Raji (cell line): ENCODE measurements around the gene ADAMTSL4.

Experiments
- POLR2A ChIP-seq: IDR thresholded peaks from 2 replicates; pipeline ENCODE4 v1.6.1; 2011; ENCODE audit warnings: low read depth, low read length, control low read depth; ENCODE audit not compliant: insufficient read depth

Gene ADAMTSL4

DNA sequence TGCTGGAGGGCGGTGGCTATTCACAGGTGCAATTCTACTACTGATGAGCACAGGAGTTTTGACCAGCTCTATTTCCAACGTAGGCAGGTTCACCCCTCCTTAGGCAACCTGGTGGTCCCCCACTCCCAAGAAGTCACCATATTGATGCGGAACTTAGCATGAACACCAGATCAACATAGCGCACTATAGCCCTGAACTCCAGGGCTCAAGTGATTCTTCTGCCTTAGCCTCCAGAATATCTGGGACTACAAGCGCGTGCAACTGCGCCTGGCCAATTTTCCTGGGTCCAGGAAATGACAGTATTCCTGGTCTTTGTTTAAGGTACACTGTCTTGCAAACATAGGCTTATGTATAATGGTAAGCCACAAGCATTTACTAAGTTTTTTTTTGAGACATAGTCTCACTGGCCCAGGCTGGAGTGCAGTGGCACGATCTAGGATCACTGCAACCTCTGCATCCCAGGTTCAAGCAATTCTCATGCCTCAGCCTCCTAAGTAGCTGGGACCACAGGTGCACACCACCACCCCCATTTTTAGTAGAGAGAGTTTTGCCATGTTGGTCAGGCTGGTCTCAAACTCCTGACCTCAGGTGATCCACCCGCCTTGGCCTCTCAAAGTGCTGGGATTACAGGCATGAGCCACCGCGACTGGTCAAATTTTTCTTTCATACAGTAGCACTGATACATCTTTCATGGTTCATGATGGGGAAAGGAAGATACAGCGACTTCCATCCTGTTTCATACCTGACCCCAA, 17.6 kb downstream of the ADAMTSL4 start:
- TF ChIP-seq POLR2A: no peak

DNA sequence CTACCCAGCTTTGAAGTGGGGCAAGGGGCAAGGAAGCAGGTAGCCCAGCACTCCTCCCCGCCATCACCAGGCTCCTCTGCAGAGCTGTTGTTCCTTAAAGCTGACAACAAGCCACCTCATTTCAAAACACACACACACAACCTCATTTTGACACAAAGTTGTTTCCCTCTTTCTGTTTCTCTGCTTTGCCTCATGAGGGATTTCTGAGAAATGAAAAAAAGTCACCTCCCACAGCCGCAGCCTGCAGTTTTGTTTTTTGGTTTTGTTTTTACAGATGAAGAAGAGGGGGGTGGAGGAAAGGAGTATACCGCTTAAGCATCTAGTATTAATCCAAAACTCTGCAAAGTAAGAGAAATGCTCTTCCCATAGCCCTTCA, 18.1 kb downstream of the ADAMTSL4 start:
- peak; percentile 27; the same call in 1 of the 2 replicates for TF ChIP-seq POLR2A

DNA sequence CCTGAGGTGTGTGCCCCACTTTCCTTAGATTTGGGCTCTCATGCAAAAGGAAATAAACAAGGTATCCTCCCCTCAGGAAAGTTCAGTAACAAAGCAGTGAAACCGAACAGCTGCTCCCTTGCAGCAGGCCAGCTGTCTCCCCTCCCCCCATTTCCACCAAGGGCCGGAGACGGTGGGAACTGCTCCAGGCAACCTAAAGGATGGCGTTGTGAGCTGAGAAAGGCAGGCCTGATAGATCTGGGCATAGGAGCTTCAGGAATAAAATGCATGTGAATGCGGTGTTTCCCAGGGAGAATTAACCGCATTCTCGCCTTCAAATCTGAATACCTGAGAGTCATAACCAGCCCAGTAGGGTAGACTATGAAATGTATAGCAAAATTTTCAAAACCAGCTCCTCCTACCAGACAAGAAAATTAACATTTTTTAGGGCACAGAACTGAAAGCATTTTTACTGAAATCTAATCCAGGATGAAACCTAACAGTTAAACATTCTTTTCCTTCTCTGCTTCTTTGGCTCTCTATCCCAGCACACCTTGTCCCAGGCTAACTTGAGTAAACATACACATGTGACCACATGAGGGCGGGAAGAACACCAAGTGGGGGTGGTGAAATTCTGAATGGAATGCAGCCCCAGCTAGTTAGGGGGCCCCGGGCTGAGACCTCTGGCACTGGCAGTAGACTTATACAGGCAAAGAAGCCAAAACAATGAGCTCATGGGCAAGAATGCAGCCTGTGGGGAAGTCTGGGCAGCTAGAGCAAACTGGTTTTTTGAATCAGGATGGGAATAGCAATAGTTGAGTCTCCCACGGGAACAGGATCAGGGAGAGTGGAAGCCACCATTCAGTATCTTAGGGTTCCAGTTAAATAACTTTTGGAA, 18.7 kb downstream of the ADAMTSL4 start:
- no peak for TF ChIP-seq POLR2A

DNA sequence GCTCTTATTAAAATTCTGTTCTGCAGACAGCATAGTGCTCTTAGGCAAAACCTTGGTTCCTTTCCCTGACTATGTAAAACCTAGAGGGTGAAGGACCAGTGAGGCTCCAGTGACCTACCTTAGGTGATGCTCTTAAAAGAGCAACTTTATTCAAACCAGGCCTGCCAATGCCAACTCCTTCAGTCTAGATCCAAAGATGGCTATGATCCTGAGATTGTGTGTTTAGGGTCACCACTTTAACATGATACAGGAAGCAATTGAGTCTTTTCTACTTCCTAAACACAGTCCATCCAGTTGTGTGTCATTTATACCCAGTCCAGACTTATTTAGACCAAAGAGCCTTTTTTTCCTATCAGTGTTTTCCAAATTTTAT, 19.4 kb downstream of the ADAMTSL4 start:
- TF ChIP-seq POLR2A: no peak

DNA sequence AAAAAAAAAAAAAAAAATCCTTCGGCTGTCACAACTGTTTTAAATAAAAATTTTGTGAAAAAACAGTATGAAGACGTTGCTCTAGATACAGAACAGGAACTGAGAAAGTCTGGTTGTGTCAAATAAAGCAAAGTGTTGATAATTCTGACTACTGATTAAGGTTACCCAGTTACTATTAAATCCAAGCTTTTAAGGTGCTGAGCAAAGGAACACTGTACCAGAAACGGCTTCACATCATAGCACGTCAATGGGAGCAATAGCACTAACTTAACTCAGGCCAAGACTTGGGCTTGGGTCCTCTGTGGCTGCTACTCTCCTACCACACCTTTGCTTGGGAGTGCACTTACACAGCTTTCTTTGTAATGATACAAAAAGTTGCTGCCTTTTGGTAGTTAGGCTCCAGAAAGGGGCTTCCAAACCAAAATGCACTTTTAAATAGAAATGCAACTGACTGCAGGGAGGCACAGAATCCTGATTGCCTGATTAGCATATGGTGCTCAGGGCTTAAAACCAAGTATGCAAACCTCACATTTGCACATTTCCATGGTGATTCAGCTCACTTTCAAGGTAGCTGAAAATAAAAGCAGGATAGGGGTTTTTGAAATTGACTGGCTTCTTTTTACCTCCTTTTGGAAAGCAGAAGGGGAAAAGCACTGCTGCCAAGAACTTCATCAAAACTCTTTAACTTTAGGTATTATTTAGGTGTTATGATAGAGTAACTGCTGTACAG, 23.9 kb downstream of the ADAMTSL4 start:
- TF ChIP-seq POLR2A: 0 out of 2 replicates have a peak, but pooled peaks have one; percentile 18

DNA sequence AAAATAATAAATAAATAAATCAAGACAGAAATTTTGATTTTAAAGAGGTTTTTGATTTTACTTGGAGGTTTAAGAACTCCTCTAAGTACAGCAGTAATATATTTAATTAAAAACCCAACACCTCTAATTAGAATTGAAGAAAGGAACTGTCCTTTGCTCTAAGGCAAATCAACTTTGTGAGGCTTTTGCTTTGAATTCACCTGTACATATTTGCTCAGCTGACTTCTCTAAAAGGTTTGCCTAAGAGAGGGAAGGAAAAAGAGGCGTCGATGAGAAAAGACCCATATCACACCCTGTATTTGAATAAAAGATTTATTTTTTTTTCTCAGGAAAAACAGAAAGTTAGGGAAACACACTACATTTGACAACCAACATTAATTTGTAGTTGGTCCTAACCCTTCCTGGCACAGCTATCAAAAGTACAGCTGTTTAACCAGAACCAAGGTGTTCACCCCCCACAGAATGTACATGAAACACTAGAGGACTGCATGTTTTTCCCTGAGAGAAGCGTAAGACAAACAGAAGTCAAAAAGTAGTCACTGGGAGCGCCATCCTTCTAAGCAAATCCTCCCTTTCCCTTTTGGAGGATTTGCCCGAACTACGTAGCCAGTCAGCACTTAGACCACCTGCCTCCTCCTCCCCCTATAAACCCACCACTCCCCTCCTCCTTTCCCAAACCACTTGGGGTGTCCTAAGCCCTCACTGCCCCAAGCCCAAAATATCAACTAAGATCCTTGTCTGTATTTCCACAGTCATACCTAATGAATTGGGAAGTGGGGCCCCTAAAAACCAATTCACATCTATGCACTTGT, 25.3 kb downstream of the ADAMTSL4 start:
- no peak for TF ChIP-seq POLR2A

DNA sequence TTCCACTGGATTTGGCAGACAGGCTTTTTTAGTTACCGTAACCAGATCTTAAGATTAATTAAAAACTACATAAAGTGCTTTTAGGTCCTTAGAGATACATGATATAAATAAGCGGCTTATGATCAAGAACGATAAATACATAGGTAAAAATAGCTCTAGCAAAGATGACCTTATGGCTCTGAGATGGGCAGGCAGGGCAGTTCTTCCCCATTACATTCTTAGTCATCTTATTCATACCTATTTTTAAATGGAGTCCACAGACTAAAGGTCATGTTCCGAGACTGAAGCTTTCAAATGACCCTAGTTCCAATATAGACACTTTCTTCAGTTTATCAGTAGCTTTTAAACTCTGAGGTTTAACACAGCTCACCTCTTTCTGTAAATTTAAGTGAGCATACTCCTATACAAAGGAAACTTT, 25.9 kb downstream of the ADAMTSL4 start:
- TF ChIP-seq POLR2A: no peak

DNA sequence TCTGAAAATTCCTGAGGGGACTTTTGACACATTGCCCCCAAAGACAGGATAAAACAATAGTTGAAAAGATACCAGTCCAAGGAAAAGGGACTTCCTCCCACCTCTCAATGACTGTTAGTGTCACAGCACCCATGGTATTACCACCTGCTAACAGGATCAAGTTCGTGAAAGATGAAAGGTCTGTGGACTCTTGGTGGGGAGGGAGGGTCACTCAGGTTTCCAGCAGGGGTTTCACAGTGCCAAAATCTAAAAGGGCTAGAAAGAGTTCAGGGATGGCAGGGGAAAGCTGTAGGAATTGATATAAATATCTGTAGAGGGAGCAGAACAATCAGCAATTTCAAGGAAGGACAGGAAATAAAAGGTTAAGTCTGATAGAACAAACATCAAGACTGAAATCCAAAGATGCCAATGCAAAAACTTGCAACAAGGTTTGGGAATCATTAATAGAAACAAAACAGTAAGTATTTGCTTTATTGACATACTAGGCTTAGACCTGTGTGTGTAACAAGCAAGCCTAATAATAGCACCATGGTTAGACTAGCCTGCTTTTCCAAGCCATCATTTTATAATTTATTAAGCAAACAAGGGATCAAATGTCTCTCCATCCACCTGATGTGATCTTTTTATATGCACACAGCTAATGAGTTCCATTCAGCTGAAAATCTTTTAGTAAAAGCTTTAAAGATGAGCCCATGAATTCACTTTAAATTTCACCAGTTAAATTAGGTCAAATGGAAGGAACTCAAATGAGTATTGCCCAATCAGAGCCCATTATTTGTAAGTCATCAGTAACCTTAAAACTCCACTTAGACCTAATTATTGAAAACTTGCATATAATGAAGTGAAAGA, 26.5 kb downstream of the ADAMTSL4 start:
- TF ChIP-seq POLR2A: no peak

DNA sequence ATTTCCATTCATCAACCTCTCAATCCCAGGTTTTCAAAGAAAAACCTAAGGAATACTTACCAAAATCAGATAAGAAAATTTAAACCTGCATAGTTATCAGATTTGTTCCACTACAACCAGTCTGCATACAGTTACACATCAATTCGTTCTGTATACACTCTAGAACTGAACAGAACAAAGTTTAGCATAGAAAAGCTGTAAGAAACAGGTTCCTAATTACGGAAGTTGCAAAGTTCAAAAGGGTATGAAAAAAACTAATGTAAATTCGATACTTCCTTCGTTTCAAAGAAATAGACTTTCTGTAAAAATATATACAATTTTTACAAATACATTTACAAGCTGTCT, 27.1 kb downstream of the ADAMTSL4 start:
- TF ChIP-seq POLR2A: no peak

DNA sequence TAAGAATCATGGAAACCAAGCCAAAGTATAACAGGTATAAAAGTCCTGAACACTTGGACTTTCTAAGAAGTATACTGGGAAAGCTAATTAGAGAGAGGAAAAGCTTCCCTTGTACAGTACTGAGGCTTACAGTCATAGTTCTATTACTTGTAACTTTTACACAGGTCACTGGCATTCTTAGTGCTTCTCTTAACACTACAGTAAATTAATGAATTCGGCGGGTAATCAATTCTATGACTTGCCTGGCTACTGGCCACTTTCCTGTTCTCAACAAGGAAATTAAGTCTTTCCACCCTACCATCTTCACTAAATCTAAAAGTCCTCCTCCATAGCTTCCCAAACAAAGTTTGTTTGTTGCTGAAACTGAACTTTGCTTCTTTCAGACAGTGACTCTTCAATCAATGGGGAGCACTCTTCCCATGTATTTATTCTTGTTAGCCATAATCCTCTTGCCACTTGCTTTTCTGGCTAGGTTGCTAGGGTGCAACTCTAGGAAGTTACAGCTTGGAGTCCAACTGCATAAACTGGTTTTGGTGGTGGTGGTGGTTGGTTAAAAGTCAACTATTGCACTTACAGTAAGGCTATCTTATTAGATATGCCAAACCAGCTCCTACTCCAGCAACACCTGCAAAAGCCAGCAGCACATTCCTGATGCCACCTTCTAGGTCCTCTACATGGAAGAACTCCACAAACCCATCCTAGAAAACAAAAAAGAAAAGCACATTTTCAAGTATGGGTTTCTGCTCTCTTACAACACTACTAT, 27.8 kb downstream of the ADAMTSL4 start:
- no peak for TF ChIP-seq POLR2A

DNA sequence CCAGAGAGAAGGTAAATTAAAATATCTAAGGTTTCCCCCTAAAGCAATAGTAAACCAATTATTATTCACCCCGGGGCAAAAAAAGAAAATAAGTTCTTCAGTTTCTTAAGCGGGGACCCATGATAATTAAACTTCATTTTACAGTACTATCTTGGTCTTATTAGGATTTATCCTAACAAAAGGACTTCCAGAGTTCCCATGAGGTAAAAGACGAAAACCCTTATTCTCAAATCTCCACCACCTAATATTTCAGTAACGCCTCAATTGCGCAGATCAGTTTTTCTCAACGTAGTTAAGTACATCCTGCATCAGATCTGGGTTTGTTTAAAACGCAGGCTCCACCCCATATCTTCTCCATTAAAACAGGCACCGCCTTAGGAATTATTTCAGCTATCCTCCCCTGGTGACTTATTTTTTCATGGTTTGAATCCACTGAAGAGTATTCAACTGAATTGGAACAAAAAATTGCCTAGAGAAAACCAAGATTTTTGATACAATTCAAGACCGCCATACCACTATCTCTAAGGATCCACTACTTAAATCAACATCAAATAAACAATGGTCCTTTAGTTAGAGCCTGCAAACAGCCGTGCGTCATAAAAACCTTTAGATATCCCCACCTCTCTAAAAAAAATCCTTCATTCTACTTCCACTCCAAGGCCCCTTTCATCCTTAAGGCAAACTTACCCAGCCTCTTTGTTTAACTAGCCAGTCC, 28.5 kb downstream of the ADAMTSL4 start:
- no peak for TF ChIP-seq POLR2A

DNA sequence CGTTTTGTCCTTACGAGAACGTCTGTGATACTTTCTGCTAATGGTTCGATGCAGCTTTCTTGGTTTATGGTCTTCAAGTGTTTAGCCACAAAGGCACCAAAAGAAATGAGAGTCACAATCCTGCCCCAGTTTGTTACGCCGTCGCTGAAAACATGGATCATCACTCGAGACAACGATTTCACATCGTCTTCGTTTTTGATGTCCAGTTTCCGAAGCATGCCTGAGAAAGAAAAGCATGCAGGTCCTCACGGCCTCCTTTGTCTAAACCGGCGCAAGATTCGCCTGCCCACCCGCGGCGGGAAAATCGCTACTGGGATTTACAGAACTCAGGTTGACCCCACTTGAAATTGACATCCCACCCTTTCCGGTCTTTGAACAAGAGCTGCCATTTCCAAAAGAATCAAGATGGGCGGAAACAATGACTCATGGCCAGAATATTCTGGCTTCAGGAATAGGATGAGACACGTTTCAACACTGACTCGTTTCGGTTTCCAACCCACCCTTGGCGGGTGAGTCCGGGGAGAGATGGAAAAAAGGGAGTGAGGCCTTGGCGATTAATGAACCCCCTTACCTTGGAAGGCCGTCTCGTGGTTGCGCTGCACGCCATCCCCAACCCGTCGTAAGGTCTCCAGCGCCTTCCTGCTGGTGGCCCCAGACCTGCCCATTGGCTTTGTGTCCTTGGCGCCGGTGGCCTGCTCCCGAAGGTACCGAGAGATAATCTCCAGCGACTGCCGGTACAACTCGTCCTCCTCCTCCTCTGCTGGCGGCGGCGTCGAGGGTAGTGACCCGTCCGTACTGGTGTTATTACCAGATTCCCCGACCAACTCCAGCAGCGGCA, 29.3 kb downstream of the ADAMTSL4 start:
- no peak for TF ChIP-seq POLR2A
